ENCODE measurements around the gene SELENOF.

GRCh38 chr1:86825319-86825718, 88.6 kb downstream of the SELENOF start:
- TF ChIP-seq CTCF (IDR thresholded peaks at IDR 0.05) (no peak), POLR2A (IDR thresholded peaks at IDR 0.05) (no peak)
